ENCODE results near the gene IL1A. TPM values are rescaled to one million over a fixed set of nuclear protein-coding genes. Genes with fewer than 3 reads are reported as not detected.
A peak's percentile ranks its signal among the peaks of the same experiment; 100 is the strongest.

The IL1A gene
- total and polyA plus RNA-seq, 4 donors: 1.1 to 15.5 (median 2.4) TPM

DNA sequence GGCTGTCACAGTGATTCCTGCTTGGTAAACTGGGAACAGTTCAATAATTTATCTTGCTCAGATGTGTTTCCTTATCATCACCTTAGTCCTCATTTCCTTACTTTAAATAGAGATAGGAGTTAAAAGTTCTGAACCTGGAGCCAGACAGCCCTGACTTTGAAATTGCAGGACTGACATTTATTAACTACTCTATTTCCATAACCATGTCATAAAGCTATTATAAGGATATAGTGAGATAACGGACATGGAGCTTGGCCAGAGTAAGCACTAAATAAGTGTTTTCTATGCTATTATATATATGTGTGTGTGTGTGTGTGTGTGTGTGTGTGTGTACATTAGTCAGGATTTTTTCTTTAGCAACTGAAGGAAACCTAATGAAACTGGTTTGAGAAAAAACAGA, 50.4 kb downstream of the IL1A start:
- H3K9ac ChIP-seq (ENCODE audit: insufficient read depth in 1 of 2, low read length in 2 of 2): no peak overlapping the region
- no peak for ATAC-seq (ENCODE audit: insufficient read depth, low FRiP score)
- DNase-seq: peak in 2 of 3 donors; percentile 89 to 94

DNA sequence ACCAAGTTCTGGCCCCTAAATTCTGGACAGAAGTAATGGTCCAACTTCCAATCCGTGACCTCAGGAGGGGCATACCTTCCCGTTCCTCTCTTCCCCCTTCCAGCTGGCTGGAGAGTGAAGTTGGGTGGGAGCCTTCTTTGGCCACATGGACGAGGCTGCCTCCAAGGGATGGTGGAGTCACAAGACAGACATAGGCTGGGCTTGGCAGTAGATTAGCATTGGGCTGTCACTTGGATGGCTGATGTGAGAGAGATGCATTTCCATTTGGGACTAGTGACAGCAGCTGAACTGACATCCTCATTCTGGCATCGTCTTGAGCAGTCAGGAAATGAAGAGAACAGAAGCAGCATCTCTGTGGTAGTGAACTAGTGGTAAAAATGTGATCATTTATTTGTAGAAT, 50.8 kb downstream of the IL1A start:
- H3K9ac ChIP-seq (ENCODE audit: insufficient read depth in 1 of 2, low read length in 2 of 2): no peak overlapping the region
- no peak overlapping the region for H3K27ac ChIP-seq (ENCODE audit: low read depth in 1 of 2, low read length in 1 of 2)
- no peaks in the 10 kb centered on the region for H3K36me3 ChIP-seq (ENCODE audit: control insufficient read depth in 4 of 4, insufficient read depth in 4 of 4, low read length in 4 of 4)
- peaks cover 0 to 16% (median 5%) of the 10 kb centered on the region in 5 donors for H3K4me1 ChIP-seq (ENCODE audit: control insufficient read depth in 5 of 5, insufficient read depth in 5 of 5, low read length in 5 of 5)
- no peak for ATAC-seq (ENCODE audit: insufficient read depth, low FRiP score)
- H3K4me3 ChIP-seq: no peak overlapping the region
- H3K9me3 ChIP-seq (ENCODE audit: control insufficient read depth in 4 of 4, insufficient read depth in 3 of 4, low read length in 3 of 4): no peaks in the 10 kb centered on the region
- DNase-seq: peak; percentile 78 to 98 (median 94)
- TF ChIP-seq, protein P1, sequence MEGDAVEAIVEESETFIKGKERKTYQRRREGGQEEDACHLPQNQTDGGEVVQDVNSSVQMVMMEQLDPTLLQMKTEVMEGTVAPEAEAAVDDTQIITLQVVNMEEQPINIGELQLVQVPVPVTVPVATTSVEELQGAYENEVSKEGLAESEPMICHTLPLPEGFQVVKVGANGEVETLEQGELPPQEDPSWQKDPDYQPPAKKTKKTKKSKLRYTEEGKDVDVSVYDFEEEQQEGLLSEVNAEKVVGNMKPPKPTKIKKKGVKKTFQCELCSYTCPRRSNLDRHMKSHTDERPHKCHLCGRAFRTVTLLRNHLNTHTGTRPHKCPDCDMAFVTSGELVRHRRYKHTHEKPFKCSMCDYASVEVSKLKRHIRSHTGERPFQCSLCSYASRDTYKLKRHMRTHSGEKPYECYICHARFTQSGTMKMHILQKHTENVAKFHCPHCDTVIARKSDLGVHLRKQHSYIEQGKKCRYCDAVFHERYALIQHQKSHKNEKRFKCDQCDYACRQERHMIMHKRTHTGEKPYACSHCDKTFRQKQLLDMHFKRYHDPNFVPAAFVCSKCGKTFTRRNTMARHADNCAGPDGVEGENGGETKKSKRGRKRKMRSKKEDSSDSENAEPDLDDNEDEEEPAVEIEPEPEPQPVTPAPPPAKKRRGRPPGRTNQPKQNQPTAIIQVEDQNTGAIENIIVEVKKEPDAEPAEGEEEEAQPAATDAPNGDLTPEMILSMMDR (IDR thresholded peaks at IDR 0.05; ENCODE audit: control extremely low read depth, extremely low read depth): no peak
- H3K27me3 ChIP-seq (ENCODE audit: control insufficient read depth in 3 of 3, insufficient read depth in 3 of 3, low read length in 2 of 3): no peaks in the 10 kb centered on the region
- 45 to 57% methylated on average over 4 of the region's 4 CpGs for WGBS, 2 donors

More for the DNA sequence above, 50.4 kb downstream of the IL1A start:
- peaks cover 0 to 11% (median 5%) of the 10 kb centered on the region in 5 donors for H3K4me1 ChIP-seq (ENCODE audit: control insufficient read depth in 5 of 5, insufficient read depth in 5 of 5, low read length in 5 of 5)
- no peak overlapping the region for H3K27ac ChIP-seq (ENCODE audit: low read depth in 1 of 2, low read length in 1 of 2)
- H3K27me3 ChIP-seq (ENCODE audit: control insufficient read depth in 3 of 3, insufficient read depth in 3 of 3, low read length in 2 of 3): no peaks in the 10 kb centered on the region
- H3K36me3 ChIP-seq (ENCODE audit: control insufficient read depth in 4 of 4, insufficient read depth in 4 of 4, low read length in 4 of 4): no peaks in the 10 kb centered on the region
- 32 to 73% methylated on average over 1 of the region's 1 CpG for WGBS, 2 donors
- no peak overlapping the region for H3K4me3 ChIP-seq
- TF ChIP-seq, protein P1 (IDR thresholded peaks at IDR 0.05; ENCODE audit: control extremely low read depth, extremely low read depth): no peak
- no peaks in the 10 kb centered on the region for H3K9me3 ChIP-seq (ENCODE audit: control insufficient read depth in 4 of 4, insufficient read depth in 3 of 4, low read length in 3 of 4)

DNA sequence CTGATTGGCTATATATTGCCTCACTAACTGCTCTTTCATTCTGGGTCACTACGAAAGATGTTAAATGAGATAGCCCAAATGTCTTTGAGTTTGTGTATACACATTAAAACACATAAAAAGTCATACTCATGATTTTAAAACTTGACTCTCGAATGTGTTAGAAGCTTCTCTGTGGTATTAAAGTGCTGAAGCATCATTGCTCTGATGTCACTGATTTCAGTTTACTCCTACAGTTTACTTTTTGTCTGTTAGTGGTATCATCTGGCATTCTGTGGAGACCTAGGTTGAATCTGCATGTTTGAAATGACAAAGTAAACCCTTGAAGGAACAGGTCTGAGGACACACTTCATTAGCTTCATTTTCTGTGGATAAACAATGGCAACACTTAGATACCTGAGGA, 52.8 kb downstream of the IL1A start:
- TF ChIP-seq, protein P1 (IDR thresholded peaks at IDR 0.05; ENCODE audit: control extremely low read depth, extremely low read depth): no peak
- DNase-seq: no peak
- H3K27ac ChIP-seq (ENCODE audit: low read depth in 1 of 2, low read length in 1 of 2): no peak overlapping the region
- H3K36me3 ChIP-seq (ENCODE audit: control insufficient read depth in 4 of 4, insufficient read depth in 4 of 4, low read length in 4 of 4): no peaks in the 10 kb centered on the region
- ATAC-seq (ENCODE audit: insufficient read depth, low FRiP score): no peak
- H3K4me1 ChIP-seq (ENCODE audit: control insufficient read depth in 5 of 5, insufficient read depth in 5 of 5, low read length in 5 of 5): peaks cover 0 to 20% (median 5%) of the 10 kb centered on the region in 5 donors
- 89 to 96% methylated on average over 2 of the region's 2 CpGs for WGBS, 2 donors
- H3K27me3 ChIP-seq (ENCODE audit: control insufficient read depth in 3 of 3, insufficient read depth in 3 of 3, low read length in 2 of 3): no peaks in the 10 kb centered on the region
- H3K9me3 ChIP-seq (ENCODE audit: control insufficient read depth in 4 of 4, insufficient read depth in 3 of 4, low read length in 3 of 4): no peaks in the 10 kb centered on the region
- no peak overlapping the region for H3K4me3 ChIP-seq
- H3K9ac ChIP-seq (ENCODE audit: insufficient read depth in 1 of 2, low read length in 2 of 2): no peak overlapping the region

DNA sequence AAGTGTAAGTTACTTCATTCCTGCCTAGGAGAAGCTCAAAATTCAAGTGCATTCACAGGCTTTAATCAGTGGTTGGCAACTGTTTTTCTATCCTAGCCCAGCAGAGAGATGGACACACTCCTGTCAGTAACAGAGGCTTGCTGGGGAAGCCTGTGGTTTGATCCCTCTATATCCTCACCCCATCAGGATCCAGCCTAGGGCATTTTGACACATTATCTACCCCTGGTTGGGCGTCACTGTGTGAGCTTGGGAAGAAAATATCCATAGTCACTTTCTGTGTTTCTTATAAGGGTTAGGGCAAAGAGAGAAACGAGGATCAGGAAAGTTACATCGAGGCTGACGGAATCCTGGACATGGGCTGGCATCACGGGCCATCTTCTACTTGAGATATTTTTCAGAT, 53.5 kb downstream of the IL1A start:
- DNase-seq: no peak
- Histone ChIP-seq H3K4me1 (ENCODE audit: control insufficient read depth in 5 of 5, insufficient read depth in 5 of 5, low read length in 5 of 5) (peaks cover 0 to 20% (median 5%) of the 10 kb centered on the region in 5 donors), H3K36me3 (ENCODE audit: control insufficient read depth in 4 of 4, insufficient read depth in 4 of 4, low read length in 4 of 4) (no peaks in the 10 kb centered on the region), H3K27me3 (ENCODE audit: control insufficient read depth in 3 of 3, insufficient read depth in 3 of 3, low read length in 2 of 3) (no peaks in the 10 kb centered on the region), H3K9me3 (ENCODE audit: control insufficient read depth in 4 of 4, insufficient read depth in 3 of 4, low read length in 3 of 4) (no peaks in the 10 kb centered on the region), H3K4me3 (no peak overlapping the region), H3K9ac (ENCODE audit: insufficient read depth in 1 of 2, low read length in 2 of 2) (no peak overlapping the region), H3K27ac (ENCODE audit: low read depth in 1 of 2, low read length in 1 of 2) (no peak overlapping the region)
- TF ChIP-seq, protein P1 (IDR thresholded peaks at IDR 0.05; ENCODE audit: control extremely low read depth, extremely low read depth): no peak
- 87 to 88% methylated on average over 5 of the region's 5 CpGs for WGBS, 2 donors
- ATAC-seq (ENCODE audit: insufficient read depth, low FRiP score): no peak
